ENCODE measurements around the gene VWA1.
"Not testable (repeated sequence)": the region's sequence is repeated elsewhere in the genome, so short reads cannot be mapped to it uniquely, and the experiment has no call there.

GRCh38 chr1:1485755-1486317 is 50.3 kb downstream of the VWA1 start:
- TF ChIP-seq REST (IDR thresholded peaks at IDR 0.05); POLR2A (IDR thresholded peaks at IDR 0.05; ENCODE audit: low read length); CHD2 (IDR thresholded peaks at IDR 0.05; ENCODE audit: low read length, partially characterized antibody); EP300 (IDR thresholded peaks at IDR 0.05); SMC3 (IDR thresholded peaks at IDR 0.05); HES2 (IDR thresholded peaks at IDR 0.05); CHD4 (IDR thresholded peaks at IDR 0.05; ENCODE audit: borderline replicate concordance); HMGXB4 (CRISPR knock-in tag; IDR thresholded peaks at IDR 0.05; ENCODE audit: borderline replicate concordance); MAFK (IDR thresholded peaks at IDR 0.05; ENCODE audit: partially characterized antibody); KDM1A (IDR thresholded peaks at IDR 0.05; ENCODE audit: low read depth); RFX5 (IDR thresholded peaks at IDR 0.05); RCOR1 (IDR thresholded peaks at IDR 0.05; ENCODE audit: low read depth, low read length): not testable (repeated sequence)
- TF ChIP-seq, protein P1, sequence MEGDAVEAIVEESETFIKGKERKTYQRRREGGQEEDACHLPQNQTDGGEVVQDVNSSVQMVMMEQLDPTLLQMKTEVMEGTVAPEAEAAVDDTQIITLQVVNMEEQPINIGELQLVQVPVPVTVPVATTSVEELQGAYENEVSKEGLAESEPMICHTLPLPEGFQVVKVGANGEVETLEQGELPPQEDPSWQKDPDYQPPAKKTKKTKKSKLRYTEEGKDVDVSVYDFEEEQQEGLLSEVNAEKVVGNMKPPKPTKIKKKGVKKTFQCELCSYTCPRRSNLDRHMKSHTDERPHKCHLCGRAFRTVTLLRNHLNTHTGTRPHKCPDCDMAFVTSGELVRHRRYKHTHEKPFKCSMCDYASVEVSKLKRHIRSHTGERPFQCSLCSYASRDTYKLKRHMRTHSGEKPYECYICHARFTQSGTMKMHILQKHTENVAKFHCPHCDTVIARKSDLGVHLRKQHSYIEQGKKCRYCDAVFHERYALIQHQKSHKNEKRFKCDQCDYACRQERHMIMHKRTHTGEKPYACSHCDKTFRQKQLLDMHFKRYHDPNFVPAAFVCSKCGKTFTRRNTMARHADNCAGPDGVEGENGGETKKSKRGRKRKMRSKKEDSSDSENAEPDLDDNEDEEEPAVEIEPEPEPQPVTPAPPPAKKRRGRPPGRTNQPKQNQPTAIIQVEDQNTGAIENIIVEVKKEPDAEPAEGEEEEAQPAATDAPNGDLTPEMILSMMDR (IDR thresholded peaks at IDR 0.05), result not testable (repeated sequence)
